Naive B cell (primary cell): ENCODE results near the gene USB1. TPM values are rescaled to one million over a fixed set of nuclear protein-coding genes. Genes with fewer than 3 reads are reported as not detected.
"Not testable (repeated sequence)": the region's sequence is repeated elsewhere in the genome, so short reads cannot be mapped to it uniquely, and the experiment has no call there.

Source experiments
- ATAC-seq, 2 donors: fragments of 150-1000 bp; cut with Tn5 transposase; 2 replicates each; pipeline ENCODE4 v1.10.0; 2021; ENCODE audit warnings: low read depth in 2 of 2, mild to moderate bottlenecking in 2 of 2, moderate library complexity in 2 of 2
- DNase-seq: peaks from one replicate; pipeline ENCODE4 v3.0.0; 2022
- H3K27ac Mint-ChIP-seq, 6 donors: one replicate each; pipeline ENCODE4 v1.8.0; 2020 to 2022; ENCODE audit warnings: mild to moderate bottlenecking in 6 of 6, mixed read lengths in 6 of 6, moderate library complexity in 5 of 6, inconsistent platforms in 2 of 6
- H3K27me3 Mint-ChIP-seq, 3 donors: one replicate each; pipeline ENCODE4 v1.8.0; 2021 to 2022; ENCODE audit warnings: mixed read lengths in 3 of 3, mild to moderate bottlenecking in 1 of 3
- H3K36me3 Mint-ChIP-seq, 2 donors: one replicate each; pipeline ENCODE4 v1.8.0; 2020 to 2022; ENCODE audit warnings: mixed read lengths in 2 of 2, inconsistent platforms in 1 of 2, mild to moderate bottlenecking in 1 of 2
- H3K4me1 Mint-ChIP-seq, 3 donors: one replicate each; pipeline ENCODE4 v1.8.0; 2020 to 2022; ENCODE audit warnings: mixed read lengths in 3 of 3, inconsistent platforms in 1 of 3, mild to moderate bottlenecking in 1 of 3, moderate library complexity in 1 of 3
- H3K4me3 Mint-ChIP-seq, 8 donors: one replicate each; pipeline ENCODE4 v1.8.0; 2020 to 2022; ENCODE audit warnings: mild to moderate bottlenecking in 8 of 8, mixed read lengths in 8 of 8, moderate library complexity in 8 of 8, inconsistent platforms in 2 of 8
- H3K9me3 Mint-ChIP-seq, 7 donors: one replicate each; pipeline ENCODE4 v1.8.0; 2020 to 2022; ENCODE audit warnings: mixed read lengths in 7 of 7, mild to moderate bottlenecking in 5 of 7, inconsistent platforms in 2 of 7, moderate library complexity in 1 of 7
- polyA plus RNA-seq, 6 donors: library from polyadenylated mRNA; unstranded; fragments of 300-500 nt; fragmentation: Illumina TruSeq; gene quantifications; one replicate each; pipeline ENCODE4 v1.2.3, GENCODE V29; 2021; ENCODE audit warnings: low read depth in 6 of 6

The USB1 gene
- polyA plus RNA-seq, 6 donors from 2014 or later = 19.8 to 30.5 (median 25.8) TPM

GRCh38 chr16:57976331-57976796 is 24.8 kb upstream of the USB1 start:
- H3K4me1 Mint-ChIP-seq = no peaks in the 10 kb centered on the region
- H3K4me3 Mint-ChIP-seq = no peak overlapping the region

GRCh38 chr16:57977418-57978069 is 23.7 kb upstream of the USB1 start:
- Mint-ChIP-seq H3K27me3 (peaks cover 8 to 39% (median 29%) of the 10 kb centered on the region in 3 donors), H3K4me1 (no peaks in the 10 kb centered on the region), H3K27ac (no peak overlapping the region), H3K4me3 (no peak overlapping the region), H3K9me3 (no peaks in the 10 kb centered on the region), H3K36me3 (no peaks in the 10 kb centered on the region)
- no peak for DNase-seq
- ATAC-seq = no peak

More at GRCh38 chr16:57976331-57976796, 24.8 kb upstream of the USB1 start:
- Mint-ChIP-seq H3K27ac (no peak overlapping the region), H3K36me3 (no peaks in the 10 kb centered on the region), H3K27me3 (peaks cover 14 to 43% (median 34%) of the 10 kb centered on the region in 3 donors), H3K9me3 (no peaks in the 10 kb centered on the region)
- ATAC-seq (no peak), DNase-seq (no peak)

GRCh38 chr16:57978070-57978465 is 23.1 kb upstream of the USB1 start:
- peaks cover 8 to 34% (median 25%) of the 10 kb centered on the region in 3 donors for H3K27me3 Mint-ChIP-seq
- not testable (repeated sequence) for H3K27ac Mint-ChIP-seq, H3K36me3 Mint-ChIP-seq, DNase-seq, ATAC-seq, H3K4me1 Mint-ChIP-seq, H3K9me3 Mint-ChIP-seq, H3K4me3 Mint-ChIP-seq

- no peak overlapping the region for H3K27ac Mint-ChIP-seq
- H3K9me3 Mint-ChIP-seq = no peaks in the 10 kb centered on the region
- H3K4me1 Mint-ChIP-seq = peaks cover 0 to 3% (median under 1%) of the 10 kb centered on the region in 3 donors
- H3K36me3 Mint-ChIP-seq = no peaks in the 10 kb centered on the region
- DNase-seq (no peak), ATAC-seq (no peak)
- no peak overlapping the region for H3K4me3 Mint-ChIP-seq
- H3K27me3 Mint-ChIP-seq = peaks cover 8 to 25% (median 19%) of the 10 kb centered on the region in 3 donors
Observed at GRCh38 chr16:57979006-57979585, 22.1 kb upstream of the USB1 start.

GRCh38 chr16:57981636-57982035 is 19.6 kb upstream of the USB1 start:
- H3K4me3 Mint-ChIP-seq = peak overlapping the region in 1 of 8 donors; percentile 36
- peaks cover 4 to 17% (median 16%) of the 10 kb centered on the region in 3 donors for H3K4me1 Mint-ChIP-seq
- H3K36me3 Mint-ChIP-seq = no peaks in the 10 kb centered on the region
- no peak for DNase-seq
- H3K9me3 Mint-ChIP-seq = no peaks in the 10 kb centered on the region
- no peak for ATAC-seq
- H3K27me3 Mint-ChIP-seq = peaks cover 8 to 25% (median 14%) of the 10 kb centered on the region in 3 donors
- no peak overlapping the region for H3K27ac Mint-ChIP-seq

GRCh38 chr16:57982385-57982784 is 18.8 kb upstream of the USB1 start:
- H3K9me3 Mint-ChIP-seq = no peaks in the 10 kb centered on the region
- peaks cover 8 to 25% (median 14%) of the 10 kb centered on the region in 3 donors for H3K27me3 Mint-ChIP-seq
- no peak for ATAC-seq
- peak overlapping the region in 1 of 6 donors; percentile 8 for H3K27ac Mint-ChIP-seq
- DNase-seq = no peak
- H3K36me3 Mint-ChIP-seq = no peaks in the 10 kb centered on the region
- H3K4me1 Mint-ChIP-seq = peaks cover 4 to 17% (median 16%) of the 10 kb centered on the region in 3 donors
- no peak overlapping the region for H3K4me3 Mint-ChIP-seq

- peak; percentile 85 for DNase-seq
- no peaks in the 10 kb centered on the region for H3K9me3 Mint-ChIP-seq
- no peaks in the 10 kb centered on the region for H3K36me3 Mint-ChIP-seq
- ATAC-seq = peak; percentile 95
- peak overlapping the region in 5 of 6 donors; percentile 52 to 75 (median 66) for H3K27ac Mint-ChIP-seq
- peaks cover 4 to 17% (median 16%) of the 10 kb centered on the region in 3 donors for H3K4me1 Mint-ChIP-seq
- H3K27me3 Mint-ChIP-seq = peaks cover 7 to 8% (median 8%) of the 10 kb centered on the region in 3 donors
- H3K4me3 Mint-ChIP-seq = peak overlapping the region; percentile 87 to 96 (median 91)
Observed at GRCh38 chr16:57984443-57985203, 16.6 kb upstream of the USB1 start.

GRCh38 chr16:57985204-57986181 is 15.7 kb upstream of the USB1 start:
- Mint-ChIP-seq H3K27ac (peak overlapping the region in 4 of 6 donors; percentile 49 to 75 (median 62)), H3K4me1 (peaks cover 4 to 17% (median 16%) of the 10 kb centered on the region in 3 donors), H3K9me3 (no peaks in the 10 kb centered on the region), H3K36me3 (no peaks in the 10 kb centered on the region), H3K27me3 (peaks cover 3 to 8% (median 7%) of the 10 kb centered on the region in 3 donors), H3K4me3 (peak overlapping the region; percentile 87 to 96 (median 91))
- DNase-seq (no peak), ATAC-seq (peak; percentile 45 to 60)

GRCh38 chr16:57986196-57986595 is 15.0 kb upstream of the USB1 start:
- no peak for DNase-seq
- no peak overlapping the region for H3K27ac Mint-ChIP-seq
- peaks cover 0 to 8% (median 7%) of the 10 kb centered on the region in 3 donors for H3K27me3 Mint-ChIP-seq
- H3K36me3 Mint-ChIP-seq = no peaks in the 10 kb centered on the region
- no peak for ATAC-seq
- H3K4me3 Mint-ChIP-seq = peak overlapping the region in 7 of 8 donors; percentile 43 to 87 (median 69)
- peaks cover 4 to 17% (median 16%) of the 10 kb centered on the region in 3 donors for H3K4me1 Mint-ChIP-seq
- no peaks in the 10 kb centered on the region for H3K9me3 Mint-ChIP-seq

GRCh38 chr16:57987441-57988177 is 13.6 kb upstream of the USB1 start:
- no peaks in the 10 kb centered on the region for H3K27me3 Mint-ChIP-seq
- ATAC-seq = no peak
- H3K4me1 Mint-ChIP-seq = peaks cover 8 to 17% (median 16%) of the 10 kb centered on the region in 3 donors
- no peak overlapping the region for H3K27ac Mint-ChIP-seq
- H3K36me3 Mint-ChIP-seq = no peaks in the 10 kb centered on the region
- no peak for DNase-seq
- H3K4me3 Mint-ChIP-seq = no peak overlapping the region
- H3K9me3 Mint-ChIP-seq = no peaks in the 10 kb centered on the region

GRCh38 chr16:57988929-57989328 is 12.3 kb upstream of the USB1 start:
- ATAC-seq (no peak), DNase-seq (no peak)
- Mint-ChIP-seq H3K27ac (peak overlapping the region in 1 of 6 donors; percentile 42), H3K27me3 (no peaks in the 10 kb centered on the region), H3K4me3 (no peak overlapping the region), H3K36me3 (no peaks in the 10 kb centered on the region), H3K9me3 (no peaks in the 10 kb centered on the region), H3K4me1 (peaks cover 8 to 16% (median 16%) of the 10 kb centered on the region in 3 donors)

- Mint-ChIP-seq H3K4me1 (peaks cover 9 to 17% (median 9%) of the 10 kb centered on the region in 3 donors), H3K27me3 (no peaks in the 10 kb centered on the region), H3K9me3 (no peaks in the 10 kb centered on the region), H3K36me3 (no peaks in the 10 kb centered on the region), H3K27ac (no peak overlapping the region), H3K4me3 (no peak overlapping the region)
- no peak for DNase-seq
- no peak for ATAC-seq
Observed at GRCh38 chr16:57991551-57992059, 9.6 kb upstream of the USB1 start.
